IMR-90 (cell line): Measurements from ENCODE around the gene PCP4.

ENCODE experiments used
- BHLHE40 ChIP-seq: fragments of 150-350 bp; IDR thresholded peaks from 2 replicates; pipeline ENCODE4 v1.6.1; 2016; ENCODE audit warnings: mild to moderate bottlenecking, low read depth, low read length
- CEBPB ChIP-seq: IDR thresholded peaks from 2 replicates; pipeline ENCODE4 v1.6.1; 2012; ENCODE audit warnings: low read depth, low read length, improper control_type of control experiment
- CTCF ChIP-seq: conservative IDR thresholded peaks from 2 replicates; pipeline ENCODE4 v1.5.1; 2012; ENCODE audit warnings: mild to moderate bottlenecking, low read depth, low read length, improper control_type of control experiment
- ELK1 ChIP-seq: fragments of 150-350 bp; IDR thresholded peaks from 2 replicates; pipeline ENCODE4 v1.6.1; 2016; ENCODE audit warnings: low read depth, mild to moderate bottlenecking, low read length, moderate library complexity, borderline replicate concordance
- MAFK ChIP-seq: IDR thresholded peaks from 2 replicates; pipeline ENCODE4 v1.6.1; 2012; ENCODE audit warnings: low read depth, low read length, improper control_type of control experiment
- MXI1 ChIP-seq: IDR thresholded peaks from 2 replicates; pipeline ENCODE4 v1.6.1; 2012; ENCODE audit warnings: low read depth, mild to moderate bottlenecking, low read length, moderate library complexity, borderline replicate concordance
- NFE2L2 ChIP-seq: fragments of 150-350 bp; IDR thresholded peaks from 2 replicates; pipeline ENCODE4 v1.6.1; 2016; ENCODE audit warnings: low read depth, mild to moderate bottlenecking, low read length
- POLR2A ChIP-seq: IDR thresholded peaks from 2 replicates; pipeline ENCODE4 v1.6.1; 2012; ENCODE audit warnings: mild to moderate bottlenecking, low read depth, low read length
- RAD21 ChIP-seq: IDR thresholded peaks from 2 replicates; pipeline ENCODE4 v1.6.1; 2012; ENCODE audit warnings: low read length, improper control_type of control experiment
- RCOR1 ChIP-seq: IDR thresholded peaks from 2 replicates; pipeline ENCODE4 v1.6.1; 2012; ENCODE audit warnings: mild to moderate bottlenecking, low read length, improper control_type of control experiment; ENCODE audit not compliant: insufficient replicate concordance
- RFX5 ChIP-seq: IDR thresholded peaks from 2 replicates; pipeline ENCODE4 v1.8.0; 2012; ENCODE audit warnings: low read depth, mild to moderate bottlenecking, low read length, moderate library complexity
- USF2 ChIP-seq: fragments of 150-350 bp; IDR thresholded peaks from 2 replicates; pipeline ENCODE4 v1.6.1; 2017; ENCODE audit warnings: mild to moderate bottlenecking, antibody characterized with exemption, low read length, low read depth

- TF ChIP-seq MXI1 (no peak), CTCF (no peak), BHLHE40 (no peak), MAFK (no peak), POLR2A (no peak), ELK1 (no peak), USF2 (no peak), CEBPB (no peak), RCOR1 (no peak), RAD21 (no peak), RFX5 (no peak), NFE2L2 (no peak)
Observed at GRCh38 chr21:39951183-39952101, 84.2 kb downstream of the PCP4 start.
